Stimulated activated CD8-positive, alpha-beta memory T cell treated with anti-CD3 and anti-CD28 coated beads, Interleukin-7, amount 100 ng/mL, for 1 hour (primary cell): ENCODE results near the gene RNASEH2B.

ENCODE experiments used
- DNase-seq, 2 donors: peaks; one replicate each; pipeline ENCODE4 v3.0.0-alpha.2; 2020; ENCODE audit warnings: low read depth in 2 of 2

The RNASEH2B gene

DNA sequence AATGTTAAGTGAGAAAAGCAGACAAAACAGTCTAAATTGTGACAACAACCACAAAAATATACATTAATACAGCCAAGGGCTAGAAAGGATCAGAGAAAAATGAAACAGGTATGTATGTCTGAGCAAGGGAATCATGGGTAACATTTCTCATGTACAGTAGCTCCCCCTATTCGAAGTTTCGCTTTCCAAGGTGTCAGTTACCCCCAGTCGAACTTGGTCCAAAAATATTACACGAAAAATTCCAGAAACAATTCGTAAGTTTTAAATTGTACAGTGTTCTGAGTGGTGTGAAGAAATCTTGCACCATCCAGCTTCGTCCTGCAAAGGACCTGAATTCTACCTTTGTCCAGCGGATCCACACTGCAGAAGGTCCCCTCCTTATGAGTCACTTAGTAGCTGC lies 1.8 kb upstream of the RNASEH2B start:
- DNase-seq: no peak

DNA sequence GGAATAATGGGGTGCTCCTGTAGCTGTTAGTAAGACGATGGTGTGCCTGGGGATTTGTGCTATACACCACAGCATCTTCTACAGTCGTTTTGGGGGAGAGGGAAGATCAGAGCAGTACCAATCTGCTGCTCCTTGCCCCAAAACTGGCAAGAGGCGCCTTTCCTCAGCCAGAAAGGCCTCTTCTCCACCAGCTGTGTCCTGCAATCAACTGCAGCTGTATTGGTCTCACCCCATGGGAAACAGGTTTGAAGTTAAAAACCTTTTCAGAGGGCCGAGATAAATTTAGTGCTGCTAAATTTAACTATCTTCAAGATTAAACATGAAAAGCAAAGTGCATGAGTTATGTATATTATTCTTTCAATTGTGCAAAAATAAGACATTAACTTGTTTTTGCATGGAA lies 1.2 kb upstream of the RNASEH2B start:
- DNase-seq: no peak

DNA sequence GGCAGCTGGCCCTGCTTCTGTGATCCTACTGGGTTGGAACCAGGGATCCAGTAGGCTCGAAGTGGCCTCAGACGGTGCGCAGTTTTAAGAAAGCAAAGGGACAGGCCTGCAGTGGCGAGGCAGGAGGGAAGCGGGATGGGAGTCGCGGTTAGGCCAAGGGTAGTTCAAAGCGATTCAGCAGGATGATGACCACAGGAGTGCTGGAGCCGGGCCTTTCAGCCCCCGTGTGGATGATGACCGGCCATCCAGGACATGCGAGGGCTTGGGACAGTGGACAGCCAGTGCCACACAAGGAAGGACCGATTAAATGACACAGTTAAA lies 854 bp downstream of the RNASEH2B start:
- no peak for DNase-seq

DNA sequence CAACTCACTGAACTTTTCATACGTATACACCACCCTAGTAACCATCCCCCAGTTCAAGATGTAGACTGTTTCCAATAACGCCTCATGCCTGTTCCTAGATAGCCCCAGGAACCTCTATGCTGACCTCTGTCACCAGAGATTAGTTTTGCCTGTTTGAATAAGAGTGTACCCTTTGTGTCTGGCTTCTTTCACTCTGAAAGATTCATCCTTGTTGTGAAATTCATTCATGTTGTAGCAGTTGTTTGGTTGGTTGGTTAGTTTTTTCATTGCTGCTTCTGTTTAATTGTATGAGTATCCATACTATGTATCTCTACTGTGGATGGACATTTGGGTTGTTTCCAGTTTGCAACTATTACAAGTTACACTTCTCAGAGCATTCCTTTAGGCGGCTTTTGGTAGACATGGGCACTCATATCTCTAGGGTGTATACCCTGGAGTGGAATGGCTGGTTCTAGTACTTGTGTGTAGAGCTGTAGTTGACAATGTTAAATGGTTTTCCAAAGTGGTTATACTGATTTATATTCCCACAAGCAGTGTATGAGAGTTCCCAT lies 1.6 kb downstream of the RNASEH2B start:
- no peak for DNase-seq

DNA sequence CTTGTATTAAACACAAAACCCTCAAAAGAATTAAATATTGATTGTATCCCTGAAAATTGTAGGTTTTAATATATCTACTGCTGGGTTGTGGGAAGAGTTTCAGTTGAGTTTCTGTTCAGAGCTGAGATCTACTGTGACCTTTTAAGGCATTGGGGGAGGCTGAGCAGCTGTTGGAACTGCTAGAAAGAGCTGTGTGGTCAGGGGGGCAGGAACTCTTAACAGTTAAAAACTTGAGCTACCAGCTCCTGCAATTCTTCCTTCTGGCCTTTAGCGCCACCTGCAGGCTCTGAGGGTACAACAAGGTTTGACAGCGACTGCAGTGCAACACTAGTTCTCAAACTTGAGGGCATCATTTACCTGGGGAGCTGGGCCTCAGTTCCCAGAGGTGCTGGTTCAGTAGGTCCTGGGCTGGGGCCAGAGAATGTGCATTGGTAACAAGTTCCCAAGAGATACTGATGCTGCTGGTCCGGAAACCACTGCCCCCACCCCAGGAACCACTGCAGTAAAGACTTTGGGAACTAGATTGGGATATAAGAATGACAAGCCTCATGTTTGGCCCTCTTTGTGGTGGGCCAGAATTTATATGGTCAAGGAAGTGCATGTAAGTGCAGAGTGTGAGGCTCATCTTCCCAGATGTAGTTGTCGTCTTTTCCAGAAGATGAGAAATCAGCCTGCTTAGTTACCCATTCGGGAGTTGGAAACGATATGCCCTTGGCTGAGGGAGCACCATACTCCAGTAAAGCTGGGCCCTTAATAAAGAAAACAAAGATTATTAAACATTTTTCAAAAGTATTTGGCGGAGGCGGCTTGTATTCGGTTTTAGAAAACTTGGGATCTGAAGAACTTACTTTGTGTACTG lies 2.6 kb downstream of the RNASEH2B start:
- DNase-seq: peak; percentile 82 to 94

DNA sequence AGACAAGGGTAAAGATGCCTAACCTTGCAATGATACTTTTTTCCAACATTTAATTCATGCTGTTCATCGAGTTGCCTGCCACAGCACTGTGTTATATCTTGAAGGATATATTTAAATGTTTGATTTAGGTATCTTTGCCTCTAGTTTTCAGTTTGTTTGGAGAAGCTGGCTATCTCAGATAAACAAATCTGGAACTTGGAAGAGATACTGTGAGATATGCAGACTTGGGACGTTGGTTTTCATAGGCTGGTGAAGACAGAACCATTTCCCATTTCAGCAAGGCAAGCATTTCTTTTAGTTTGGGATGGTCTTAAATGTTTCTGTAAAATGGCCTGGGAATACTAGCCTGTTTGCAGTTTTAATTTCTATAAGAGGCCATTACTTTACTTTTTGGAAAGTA lies 3.3 kb downstream of the RNASEH2B start:
- no peak for DNase-seq

DNA sequence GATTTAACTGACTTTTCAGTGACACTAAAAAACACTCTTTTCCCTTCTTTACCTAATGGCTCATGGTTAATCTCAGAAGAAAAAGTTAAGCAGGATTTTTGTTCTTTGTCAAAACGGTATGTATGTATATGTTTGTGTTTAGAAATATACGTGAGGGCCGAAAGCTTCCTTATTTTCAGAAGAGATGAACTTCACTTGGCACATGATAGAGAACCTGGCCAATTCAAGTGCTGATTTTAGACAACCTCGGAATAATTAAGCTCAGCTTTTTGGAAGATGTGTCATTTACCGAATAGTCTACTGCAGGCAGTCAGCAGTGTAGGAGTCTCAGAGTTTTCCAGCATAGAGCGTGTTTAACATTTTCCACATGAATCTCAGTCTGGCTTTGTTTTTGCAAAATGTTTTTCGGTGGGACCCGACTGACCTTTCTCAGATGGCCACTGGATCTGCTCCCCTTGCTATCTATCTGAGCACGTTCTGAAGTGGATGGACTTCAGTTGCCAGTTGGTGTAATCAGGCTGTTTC lies 4.6 kb downstream of the RNASEH2B start:
- DNase-seq: no peak

DNA sequence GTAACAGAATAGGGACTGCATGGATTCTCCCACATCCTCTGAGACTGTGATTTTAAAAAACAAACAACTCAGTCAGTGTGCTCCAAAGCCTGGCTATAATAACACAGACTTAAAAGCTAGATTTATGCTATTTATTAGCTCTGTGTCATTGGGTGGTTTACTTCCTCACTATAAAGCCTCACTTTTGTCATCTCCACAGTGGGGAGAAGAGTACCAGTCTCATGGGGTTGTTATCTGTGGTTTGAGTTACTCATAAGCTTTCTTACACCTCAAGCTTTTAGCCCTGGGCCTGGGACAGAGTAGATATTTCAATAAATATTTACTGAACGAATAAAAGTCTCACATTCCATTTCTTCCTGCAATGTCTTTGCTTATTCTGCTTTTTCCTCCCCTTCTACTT lies 5.3 kb downstream of the RNASEH2B start:
- no peak for DNase-seq

DNA sequence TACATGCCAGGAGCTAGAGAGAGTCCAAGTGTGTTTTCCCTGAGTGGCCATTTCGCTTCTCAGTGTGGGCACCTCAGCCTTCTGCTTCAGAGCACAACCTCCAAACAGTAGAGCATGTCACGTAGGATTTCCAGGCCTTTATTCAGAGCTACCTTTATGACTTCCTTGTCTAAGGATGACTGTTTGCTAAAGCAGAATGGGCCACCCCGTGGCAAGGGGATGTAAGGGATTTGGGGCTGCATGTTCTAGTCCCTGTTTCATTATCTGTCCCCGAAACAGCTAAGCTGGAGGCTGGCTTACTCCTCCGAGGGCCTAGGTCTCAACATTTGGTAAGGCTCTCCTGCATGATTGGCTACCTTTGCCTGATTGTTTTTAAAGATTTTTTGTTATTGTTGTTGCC lies 6.0 kb downstream of the RNASEH2B start:
- DNase-seq: no peak

DNA sequence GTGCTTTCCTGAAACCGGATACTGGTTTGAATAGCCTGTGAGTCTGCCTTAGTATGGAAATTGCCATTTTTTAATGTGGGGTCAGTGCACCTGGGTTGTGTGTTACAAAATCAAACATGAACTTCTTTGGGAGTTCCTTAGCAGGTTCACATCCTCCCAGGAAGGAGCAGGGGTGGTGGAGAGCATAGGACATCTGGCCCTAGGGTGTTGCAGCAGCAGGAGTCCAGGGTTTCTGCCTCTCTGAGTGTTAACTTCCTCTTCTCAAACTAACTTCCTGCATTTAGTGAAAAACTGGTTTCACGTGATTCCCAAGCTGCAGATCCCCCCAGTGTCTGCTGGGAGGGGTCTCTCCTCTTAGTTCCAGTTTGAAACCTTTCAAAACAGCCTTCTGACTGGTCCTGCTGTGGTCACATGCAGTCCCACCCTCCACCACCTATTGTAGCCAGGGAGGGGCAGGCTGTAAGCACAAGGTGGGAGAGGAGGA lies 7.2 kb downstream of the RNASEH2B start:
- DNase-seq: no peak

DNA sequence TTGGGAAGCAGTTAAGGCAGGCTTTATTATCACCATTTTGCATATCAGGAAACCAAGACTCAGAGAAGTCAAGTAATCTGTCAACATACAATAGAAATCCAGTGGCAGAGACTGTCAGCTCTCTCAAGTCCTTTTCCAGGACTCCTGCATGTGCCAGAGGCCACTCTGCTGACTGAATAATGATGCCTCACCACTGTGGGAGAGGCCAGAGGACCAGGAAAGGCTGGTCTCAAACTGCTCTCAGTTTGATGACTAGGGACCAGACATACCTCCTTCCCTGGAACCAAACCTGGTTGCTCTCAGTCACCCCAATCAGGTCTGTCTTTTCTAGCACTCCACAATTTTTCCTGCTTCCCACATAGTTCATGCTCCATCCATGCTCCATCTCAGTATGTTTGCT lies 8.0 kb downstream of the RNASEH2B start:
- DNase-seq: no peak

DNA sequence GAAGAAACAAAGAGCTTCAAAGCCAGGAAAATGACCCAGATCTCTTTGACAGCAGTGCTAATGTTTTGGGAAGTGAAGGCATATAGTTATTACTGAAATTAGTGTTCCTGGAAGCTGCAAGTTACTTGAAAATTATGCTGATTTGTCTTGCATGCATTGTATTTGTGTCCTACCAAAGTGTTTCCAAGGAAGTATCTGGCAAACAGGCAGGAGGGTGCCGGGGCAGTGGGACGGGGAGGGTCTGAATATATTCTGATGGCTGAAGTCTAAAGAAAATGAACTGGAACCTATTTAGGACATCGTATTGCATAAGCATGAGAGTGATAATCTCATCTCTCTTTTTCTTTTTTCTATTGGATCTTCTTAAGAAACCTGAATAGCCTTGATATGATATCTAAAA lies 9.0 kb downstream of the RNASEH2B start:
- DNase-seq: no peak

DNA sequence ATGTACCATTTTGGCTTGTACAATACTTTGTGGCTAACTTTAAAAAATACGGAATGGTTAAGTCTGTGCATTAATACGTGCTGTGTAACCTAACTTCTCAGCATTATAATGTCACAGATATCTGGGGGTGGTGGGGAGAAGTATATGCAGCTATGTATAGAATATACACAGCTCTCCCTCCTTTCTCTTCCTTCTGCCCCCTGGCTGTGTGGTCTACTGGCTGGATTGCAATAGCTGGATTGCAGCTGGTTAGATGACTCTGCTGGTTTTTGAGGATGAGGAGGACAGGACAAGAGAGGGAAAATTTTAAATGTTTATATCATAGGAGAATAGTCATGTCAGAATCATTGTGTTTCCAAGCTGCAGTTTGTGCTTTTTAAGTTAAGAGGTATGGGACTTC lies 9.7 kb downstream of the RNASEH2B start:
- no peak for DNase-seq

DNA sequence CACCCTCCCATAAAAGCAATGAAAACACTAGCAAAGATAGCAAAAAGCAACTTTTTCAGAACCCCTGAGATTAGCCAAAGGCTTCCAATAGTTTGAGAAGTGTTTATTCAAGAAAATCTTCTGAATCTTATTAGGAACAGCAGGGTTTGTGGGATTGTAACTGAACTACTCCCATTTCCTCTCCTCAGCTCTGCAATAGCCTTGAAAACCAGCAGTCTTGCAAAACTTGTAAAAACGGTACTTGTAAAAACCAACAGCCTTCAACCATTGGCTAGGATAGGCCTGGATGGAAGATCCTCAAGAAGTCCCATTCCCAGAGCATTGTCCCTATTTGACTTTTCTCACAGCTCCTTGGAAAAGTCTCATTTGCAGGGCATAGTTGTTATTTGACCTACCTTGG lies 12.1 kb downstream of the RNASEH2B start:
- no peak for DNase-seq

DNA sequence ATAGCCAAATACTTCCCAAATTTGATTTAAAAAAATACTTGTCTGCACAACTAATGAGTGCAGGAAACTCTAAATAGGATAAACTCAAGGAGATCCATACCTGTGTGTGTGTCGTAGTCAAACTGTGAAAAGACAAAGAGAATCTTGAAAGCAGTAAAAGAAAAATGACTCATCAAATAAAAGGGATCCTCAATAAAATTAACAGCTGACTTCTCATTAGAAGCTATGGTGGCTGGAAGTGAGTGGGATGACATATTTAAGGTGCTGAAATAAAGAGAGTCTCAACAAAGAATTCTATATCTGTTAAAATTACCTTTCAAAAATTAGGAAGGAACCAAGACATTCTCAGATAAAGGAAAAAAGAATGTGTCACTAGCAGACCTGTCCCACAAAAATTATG lies 13.7 kb downstream of the RNASEH2B start:
- DNase-seq: no peak

DNA sequence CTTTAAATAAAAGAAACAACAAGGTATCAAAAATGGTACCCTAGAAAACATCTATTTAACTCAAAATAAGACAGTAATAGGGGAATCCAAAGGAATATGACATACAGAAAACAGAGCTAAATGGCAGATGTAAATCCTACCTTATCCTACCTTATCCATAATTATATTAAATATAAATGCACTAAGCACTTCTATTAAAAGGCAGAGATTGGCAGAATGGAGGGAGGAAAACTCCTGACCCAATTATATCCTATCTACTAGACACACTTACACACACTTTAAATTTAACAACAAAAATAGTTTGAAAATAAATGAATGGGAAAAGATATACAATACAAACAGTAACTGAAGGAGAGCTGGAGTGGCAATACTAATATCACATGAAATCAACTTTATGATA lies 14.4 kb downstream of the RNASEH2B start:
- DNase-seq: no peak

DNA sequence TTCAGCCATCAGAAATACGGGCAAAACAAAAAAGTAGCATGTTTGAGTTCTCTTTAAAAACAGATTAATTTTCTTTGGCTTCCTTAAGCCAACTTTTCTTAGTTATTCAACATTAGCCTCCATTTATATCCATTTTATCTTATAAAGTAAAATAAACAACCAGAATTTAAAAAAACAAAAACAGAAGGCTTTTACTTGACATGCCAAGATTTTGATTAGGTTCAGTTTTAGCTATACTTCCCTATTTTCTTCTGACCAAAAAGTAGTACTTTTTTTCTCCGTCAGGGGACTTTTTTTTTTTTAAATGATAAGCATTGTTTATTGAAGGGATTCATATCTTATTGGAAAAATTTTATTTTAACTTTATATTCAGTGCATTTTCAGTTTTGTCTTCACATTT lies 18.1 kb downstream of the RNASEH2B start:
- no peak for DNase-seq

DNA sequence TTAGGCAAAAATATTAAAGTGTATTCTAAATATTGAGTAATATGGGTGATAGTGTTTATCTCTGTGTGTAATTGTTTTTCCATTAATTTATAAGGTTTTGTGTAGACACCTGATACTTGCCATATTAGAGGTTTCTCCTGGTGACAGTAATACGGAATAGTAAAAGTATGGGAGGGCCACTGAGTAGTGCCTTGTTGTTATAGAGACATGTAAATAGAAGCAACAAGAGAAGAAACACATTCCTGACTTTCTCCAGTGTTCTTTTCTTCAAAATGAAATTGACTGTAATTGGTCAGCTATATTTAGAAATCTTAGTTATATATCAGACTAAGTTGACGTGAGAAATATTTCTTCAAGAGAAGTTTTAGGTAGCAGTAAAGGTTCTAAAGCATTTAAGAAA lies 18.5 kb downstream of the RNASEH2B start:
- no peak for DNase-seq

DNA sequence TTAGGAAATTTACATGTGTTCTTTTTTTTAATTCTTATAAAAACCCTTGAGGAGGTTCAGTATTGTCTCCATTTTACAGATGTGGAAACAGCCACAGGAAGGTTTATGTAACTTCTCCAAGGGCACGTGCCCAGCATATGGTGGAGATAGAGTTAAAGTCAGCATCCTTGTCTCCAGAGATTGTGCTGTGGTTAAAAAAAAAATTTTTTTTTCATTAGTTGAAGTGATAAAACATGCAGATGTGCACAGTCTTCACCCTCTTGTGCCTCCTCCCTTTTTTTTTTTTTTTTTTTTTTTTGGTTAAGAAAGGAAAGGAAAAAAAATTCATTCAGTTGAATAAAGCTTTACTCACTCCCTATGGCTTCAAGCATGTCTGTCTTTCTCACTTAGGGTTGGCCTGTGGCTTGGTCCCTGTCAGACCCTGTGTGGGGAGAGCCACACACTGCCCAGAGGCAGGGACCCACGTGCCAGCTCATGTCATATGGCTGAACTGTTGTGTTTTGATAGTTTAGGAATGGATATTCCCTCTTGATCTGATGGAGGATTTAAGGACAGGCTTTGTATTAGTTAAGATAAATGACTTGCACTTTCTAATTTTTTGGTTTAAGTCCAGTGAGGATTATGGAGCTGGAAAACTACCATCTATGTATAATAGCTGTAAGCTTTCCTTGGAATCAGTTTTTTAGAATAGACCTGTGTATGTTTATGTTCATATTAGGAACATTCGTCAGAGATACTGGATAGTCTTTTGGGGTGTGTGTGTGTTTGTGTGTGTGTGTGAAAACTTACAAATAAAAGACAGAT lies 19.3 kb downstream of the RNASEH2B start:
- no peak for DNase-seq

DNA sequence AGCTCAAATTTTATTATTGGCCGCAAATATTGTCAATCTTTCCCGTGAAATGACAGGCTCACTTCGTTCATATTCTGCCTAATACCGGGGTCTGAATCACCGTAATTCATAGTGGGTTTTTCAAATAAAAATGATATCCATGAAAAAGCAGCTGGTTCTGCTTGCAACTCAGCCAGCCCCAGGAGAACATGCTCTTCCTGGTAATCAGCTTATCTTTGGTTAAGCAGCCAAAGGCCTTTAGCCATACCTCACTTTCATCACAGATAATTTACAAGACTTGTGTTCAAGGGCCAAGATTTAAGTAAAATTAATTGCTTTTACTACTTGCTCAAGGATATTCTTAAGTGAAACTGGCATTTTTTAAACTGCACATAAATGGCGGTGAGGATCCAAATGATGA lies 22.5 kb downstream of the RNASEH2B start:
- no peak for DNase-seq

DNA sequence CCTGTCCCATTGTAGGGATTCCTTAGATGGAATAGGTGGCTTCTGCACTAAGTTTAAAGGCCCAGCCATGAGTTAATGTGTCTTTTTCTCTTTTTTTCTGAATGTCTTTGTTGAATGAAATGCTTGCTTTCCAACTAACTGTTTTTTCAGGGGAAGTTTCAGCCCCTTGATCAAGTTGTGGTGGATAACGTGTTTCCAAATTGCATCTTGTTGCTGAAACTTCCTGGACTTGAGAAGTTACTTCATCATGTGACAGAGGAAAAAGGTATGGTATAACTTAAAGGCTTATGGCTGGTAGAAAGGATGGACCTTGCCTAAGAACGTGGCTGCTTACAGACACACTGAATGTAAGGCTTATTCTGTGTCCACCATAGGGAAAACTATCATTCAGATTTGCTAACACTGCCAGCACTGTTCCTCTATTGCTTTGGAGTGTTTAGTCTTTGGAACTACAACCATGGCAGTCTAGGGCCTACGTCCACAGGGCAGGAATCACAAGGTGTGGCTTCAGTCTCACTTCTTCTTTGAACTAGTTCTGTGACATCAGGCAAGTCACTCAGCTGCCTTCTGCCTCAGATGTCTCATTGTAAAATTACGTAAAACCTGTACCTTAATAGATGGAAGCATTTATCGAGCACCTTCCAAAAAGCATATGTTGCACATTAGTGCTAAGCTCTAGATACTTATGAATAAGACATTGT lies 25.3 kb downstream of the RNASEH2B start:
- DNase-seq: no peak

DNA sequence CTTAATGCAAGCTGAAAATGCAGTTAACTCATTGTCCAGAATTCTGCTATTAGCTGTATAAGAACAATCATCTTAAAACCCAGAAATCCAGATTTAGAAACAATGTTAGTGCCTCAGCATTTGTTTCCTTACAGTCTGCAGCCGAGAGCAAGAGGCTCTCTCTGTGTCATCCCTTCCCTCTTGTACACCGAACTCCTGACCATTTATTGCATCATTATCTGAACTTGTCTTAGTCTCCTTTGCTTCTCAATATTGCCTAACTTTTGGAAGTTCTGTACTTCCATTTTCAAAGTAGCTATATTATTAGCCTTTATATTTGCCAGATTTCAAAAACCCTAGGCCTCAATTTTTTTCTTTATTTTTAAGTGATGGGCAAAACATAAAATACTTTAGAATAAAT lies 27.1 kb downstream of the RNASEH2B start:
- DNase-seq: no peak
